Nephron progenitor cell (in vitro differentiated cells): ENCODE measurements around the gene POLR3K.

Source experiments
- DNase-seq: peaks from one replicate; pipeline ENCODE4 v3.0.0; 2021
- H3K27ac Mint-ChIP-seq: 2 replicates; pipeline ENCODE4 v1.8.0; 2021; ENCODE audit warnings: mild to moderate bottlenecking, moderate library complexity, mixed read lengths
- H3K27me3 Mint-ChIP-seq: 2 replicates; pipeline ENCODE4 v1.8.0; 2021; ENCODE audit warnings: mild to moderate bottlenecking, low read depth, mixed read lengths; ENCODE audit not compliant: poor library complexity
- H3K36me3 Mint-ChIP-seq: 2 replicates; pipeline ENCODE4 v1.8.0; 2021; ENCODE audit warnings: low read depth, mixed read lengths
- H3K4me1 Mint-ChIP-seq: 2 replicates; pipeline ENCODE4 v1.8.0; 2021; ENCODE audit warnings: mixed read lengths
- H3K4me3 Mint-ChIP-seq: 2 replicates; pipeline ENCODE4 v1.8.0; 2021; ENCODE audit warnings: mild to moderate bottlenecking, moderate library complexity, mixed read lengths
- H3K9me3 Mint-ChIP-seq: 2 replicates; pipeline ENCODE4 v1.8.0; 2021; ENCODE audit warnings: mild to moderate bottlenecking, moderate library complexity, mixed read lengths
- TF ChIP-seq, protein P1 (sequence below): fragments of 200-600 bp; sonication (generic); IDR thresholded peaks from 2 replicates; pipeline ENCODE4 v1.5.0; 2021; ENCODE audit warnings: antibody characterized with exemption

Gene POLR3K

DNA sequence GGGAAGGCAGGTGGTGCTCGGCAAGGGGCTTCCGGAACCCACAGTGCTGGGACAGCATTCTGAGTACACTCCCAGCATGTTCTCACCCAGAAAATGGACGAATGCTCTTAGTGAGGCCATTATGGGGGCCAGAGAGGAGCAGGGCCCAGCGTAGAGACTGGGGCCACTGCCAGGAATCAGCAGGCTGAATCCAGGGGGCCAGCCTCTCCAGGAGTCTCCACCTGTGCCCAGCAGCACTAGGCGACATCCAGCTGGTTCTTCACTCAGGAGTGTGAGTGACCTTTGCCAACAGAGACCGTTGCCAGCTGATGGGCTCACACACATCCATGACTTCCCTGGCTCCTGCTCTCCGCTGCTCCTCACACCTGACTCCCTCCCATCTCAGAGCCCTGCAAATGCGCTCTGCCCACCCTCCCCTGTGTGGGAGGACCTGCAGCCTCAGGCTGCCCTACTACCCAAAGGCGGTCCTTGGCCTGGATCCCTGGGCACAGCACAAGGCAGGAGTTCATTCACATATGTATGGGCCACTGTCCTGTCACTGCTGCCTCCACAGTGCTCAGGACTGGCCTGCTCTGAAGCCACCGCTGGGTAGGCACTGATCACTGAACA, 13.9 kb upstream of the POLR3K start:
- Mint-ChIP-seq H3K27ac (no peak overlapping the region), H3K4me1 (peaks cover 46% of the 10 kb centered on the region), H3K36me3 (no peaks in the 10 kb centered on the region), H3K4me3 (no peak overlapping the region), H3K9me3 (no peaks in the 10 kb centered on the region), H3K27me3 (no peaks in the 10 kb centered on the region)
- DNase-seq: no peak
- TF ChIP-seq, protein P1, sequence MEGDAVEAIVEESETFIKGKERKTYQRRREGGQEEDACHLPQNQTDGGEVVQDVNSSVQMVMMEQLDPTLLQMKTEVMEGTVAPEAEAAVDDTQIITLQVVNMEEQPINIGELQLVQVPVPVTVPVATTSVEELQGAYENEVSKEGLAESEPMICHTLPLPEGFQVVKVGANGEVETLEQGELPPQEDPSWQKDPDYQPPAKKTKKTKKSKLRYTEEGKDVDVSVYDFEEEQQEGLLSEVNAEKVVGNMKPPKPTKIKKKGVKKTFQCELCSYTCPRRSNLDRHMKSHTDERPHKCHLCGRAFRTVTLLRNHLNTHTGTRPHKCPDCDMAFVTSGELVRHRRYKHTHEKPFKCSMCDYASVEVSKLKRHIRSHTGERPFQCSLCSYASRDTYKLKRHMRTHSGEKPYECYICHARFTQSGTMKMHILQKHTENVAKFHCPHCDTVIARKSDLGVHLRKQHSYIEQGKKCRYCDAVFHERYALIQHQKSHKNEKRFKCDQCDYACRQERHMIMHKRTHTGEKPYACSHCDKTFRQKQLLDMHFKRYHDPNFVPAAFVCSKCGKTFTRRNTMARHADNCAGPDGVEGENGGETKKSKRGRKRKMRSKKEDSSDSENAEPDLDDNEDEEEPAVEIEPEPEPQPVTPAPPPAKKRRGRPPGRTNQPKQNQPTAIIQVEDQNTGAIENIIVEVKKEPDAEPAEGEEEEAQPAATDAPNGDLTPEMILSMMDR: no peak

DNA sequence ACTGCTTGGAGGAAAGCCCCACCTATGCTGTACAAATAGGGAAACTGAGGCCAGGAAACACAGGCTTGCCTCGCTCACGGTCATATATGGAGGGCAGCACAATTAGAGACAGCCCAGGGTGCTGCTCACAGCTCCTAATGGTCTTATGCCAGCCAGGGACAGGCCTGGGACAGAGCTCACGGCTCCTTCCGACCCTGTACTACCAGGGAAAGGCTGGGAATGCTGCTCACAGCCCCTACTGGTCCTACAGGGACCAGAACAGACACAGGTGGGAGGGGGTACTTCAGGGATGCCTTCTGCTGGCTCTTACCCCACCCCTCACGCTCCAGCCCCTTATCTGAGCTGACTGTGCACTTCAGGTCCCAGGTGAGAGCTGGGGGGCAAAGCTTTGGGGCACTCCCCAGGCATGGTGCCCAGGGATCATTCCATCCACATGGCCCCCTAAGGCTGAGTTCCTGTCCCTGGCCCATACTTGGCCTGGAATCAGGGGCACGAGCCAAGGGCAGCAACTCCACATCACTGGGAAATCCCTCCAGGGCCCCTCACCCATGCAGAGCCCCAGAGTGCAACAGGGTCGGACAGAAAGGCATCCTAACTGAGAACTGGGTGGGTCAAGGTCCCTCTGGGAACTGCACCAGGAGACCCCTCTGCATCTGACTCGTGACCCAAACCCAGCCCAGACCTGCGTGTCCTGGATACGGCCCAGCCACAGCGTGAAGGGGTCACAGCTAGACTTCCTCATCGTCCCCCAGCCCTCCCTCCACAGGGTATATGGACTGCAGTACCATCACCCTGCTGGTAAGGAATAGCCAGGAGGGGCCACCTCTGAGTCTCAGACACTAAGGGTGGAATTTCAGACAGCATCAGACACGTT, 13.1 kb upstream of the POLR3K start:
- peaks cover 43% of the 10 kb centered on the region for H3K4me1 Mint-ChIP-seq
- no peak for DNase-seq
- TF ChIP-seq, protein P1: no peak

DNA sequence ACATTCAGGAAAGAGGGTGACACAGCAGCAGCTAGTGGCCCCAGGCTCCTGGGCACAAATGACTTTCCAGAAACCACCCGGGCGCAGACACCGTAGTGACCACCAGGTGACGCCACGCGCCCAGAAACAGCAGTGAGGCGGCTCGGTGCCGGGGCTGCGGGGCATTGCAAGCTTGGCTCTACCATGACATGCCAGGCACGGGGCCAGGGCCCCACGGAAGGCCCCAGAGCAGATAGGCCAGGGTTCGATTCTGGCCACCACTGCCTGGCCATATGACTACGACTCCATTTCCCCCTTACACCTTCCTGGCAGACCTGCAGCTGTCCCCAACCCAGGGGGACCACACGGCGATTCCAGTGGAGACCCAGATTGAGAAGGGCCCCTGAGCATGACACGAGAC, 12.3 kb upstream of the POLR3K start:
- peaks cover 38% of the 10 kb centered on the region for H3K4me1 Mint-ChIP-seq
- DNase-seq: peak; percentile 87
- TF ChIP-seq, protein P1: peak; percentile 97
- peaks cover 2% of the 10 kb centered on the region for H3K36me3 Mint-ChIP-seq
- H3K27me3 Mint-ChIP-seq: no peaks in the 10 kb centered on the region
- H3K9me3 Mint-ChIP-seq: no peaks in the 10 kb centered on the region
- H3K4me3 Mint-ChIP-seq: no peak overlapping the region
- no peak overlapping the region for H3K27ac Mint-ChIP-seq

More for the DNA sequence above, 13.1 kb upstream of the POLR3K start:
- H3K27ac Mint-ChIP-seq: no peak overlapping the region
- no peaks in the 10 kb centered on the region for H3K9me3 Mint-ChIP-seq
- no peaks in the 10 kb centered on the region for H3K27me3 Mint-ChIP-seq
- no peak overlapping the region for H3K4me3 Mint-ChIP-seq
- no peaks in the 10 kb centered on the region for H3K36me3 Mint-ChIP-seq

DNA sequence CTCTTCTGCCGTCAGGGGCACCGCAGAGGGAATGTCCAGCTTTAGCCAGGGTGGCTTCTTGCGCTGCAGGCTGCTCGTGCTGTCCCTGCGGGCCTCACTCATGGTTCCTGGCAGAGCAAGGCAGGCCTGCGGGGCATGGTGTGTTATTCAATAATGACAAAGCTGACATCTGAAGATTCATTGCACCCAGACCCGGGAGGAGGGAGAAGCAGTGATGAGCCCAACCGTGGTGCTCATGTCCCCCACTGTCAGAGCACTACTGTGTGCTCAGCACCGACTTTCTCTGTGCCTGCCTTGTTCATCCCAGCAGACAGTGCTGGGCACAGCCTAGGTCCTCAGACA, 11.5 kb upstream of the POLR3K start:
- TF ChIP-seq, protein P1: no peak
- H3K9me3 Mint-ChIP-seq: no peaks in the 10 kb centered on the region
- peaks cover 5% of the 10 kb centered on the region for H3K36me3 Mint-ChIP-seq
- no peaks in the 10 kb centered on the region for H3K27me3 Mint-ChIP-seq
- no peak overlapping the region for H3K27ac Mint-ChIP-seq
- H3K4me1 Mint-ChIP-seq: peaks cover 31% of the 10 kb centered on the region
- no peak for DNase-seq
- no peak overlapping the region for H3K4me3 Mint-ChIP-seq

DNA sequence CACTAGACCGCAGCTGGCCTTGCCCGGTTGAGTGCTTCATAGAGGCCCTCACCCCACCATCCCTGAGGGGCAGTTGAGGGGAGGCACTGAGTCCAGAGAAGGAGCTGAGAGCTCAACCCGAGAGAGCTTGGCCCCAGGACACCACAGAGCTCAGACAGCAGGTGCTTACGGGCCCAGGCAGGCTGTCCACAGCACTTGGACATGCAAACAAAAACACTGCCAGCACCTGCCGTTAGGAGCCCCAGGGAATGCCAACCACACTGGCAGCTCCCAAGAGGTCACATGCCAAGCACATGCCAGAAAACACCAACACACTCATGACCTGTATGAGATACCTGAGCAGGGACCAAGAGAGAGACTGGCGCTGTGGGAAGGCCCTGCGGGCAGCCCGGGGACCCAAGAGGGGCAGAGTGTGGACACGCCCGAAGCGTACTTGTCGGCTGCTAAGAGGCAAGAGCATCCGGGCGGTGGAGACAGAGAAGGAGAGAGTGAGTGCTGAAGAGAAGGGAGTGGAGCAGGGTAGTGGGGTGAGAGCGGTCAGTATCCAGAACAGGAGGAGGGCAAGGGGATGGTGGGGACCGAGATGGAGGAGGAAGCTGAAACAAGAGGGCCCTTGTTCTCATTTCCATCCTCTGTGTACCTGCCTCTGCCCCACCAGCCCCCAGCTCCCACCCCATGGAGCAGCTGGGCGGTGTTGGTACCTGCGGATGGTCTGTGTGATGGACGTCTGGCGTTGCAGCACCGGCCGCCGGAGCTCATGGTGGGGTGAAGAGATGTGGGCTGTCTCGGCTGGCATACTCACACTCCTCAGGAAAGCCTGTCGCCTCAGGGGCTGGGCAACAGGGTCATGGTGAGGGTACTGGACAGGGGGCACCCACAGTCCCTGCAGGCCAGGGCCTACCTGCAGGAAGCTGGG, 10.8 kb upstream of the POLR3K start:
- H3K27ac Mint-ChIP-seq: no peak overlapping the region
- no peaks in the 10 kb centered on the region for H3K9me3 Mint-ChIP-seq
- TF ChIP-seq, protein P1: no peak
- H3K36me3 Mint-ChIP-seq: peaks cover 9% of the 10 kb centered on the region
- DNase-seq: no peak
- H3K4me3 Mint-ChIP-seq: no peak overlapping the region
- no peaks in the 10 kb centered on the region for H3K27me3 Mint-ChIP-seq
- peaks cover 25% of the 10 kb centered on the region for H3K4me1 Mint-ChIP-seq
